HL-60 (cell line): Measurements from ENCODE around the gene GMDS.

Experiments used
- CTCF ChIP-seq: IDR thresholded peaks from one replicate; pipeline ENCODE4 v1.5.1; 2011; ENCODE audit warnings: low read length, control low read depth, inconsistent platforms; ENCODE audit not compliant: insufficient read depth
- GABPA ChIP-seq: IDR thresholded peaks from 2 replicates; pipeline ENCODE4 v1.6.1; 2012; ENCODE audit warnings: low read depth
- POLR2AphosphoS5 ChIP-seq: IDR thresholded peaks from 2 replicates; pipeline ENCODE4 v1.6.1; 2012; ENCODE audit warnings: low read depth
- SPI1 ChIP-seq: IDR thresholded peaks from 2 replicates; pipeline ENCODE4 v1.6.1; 2012; ENCODE audit warnings: low read depth, mild to moderate bottlenecking, borderline replicate concordance
- TF ChIP-seq, protein P1 (sequence below): IDR thresholded peaks from 2 replicates; pipeline ENCODE4 v1.6.1; 2012; ENCODE audit warnings: low read depth; ENCODE audit not compliant: insufficient replicate concordance

DNA sequence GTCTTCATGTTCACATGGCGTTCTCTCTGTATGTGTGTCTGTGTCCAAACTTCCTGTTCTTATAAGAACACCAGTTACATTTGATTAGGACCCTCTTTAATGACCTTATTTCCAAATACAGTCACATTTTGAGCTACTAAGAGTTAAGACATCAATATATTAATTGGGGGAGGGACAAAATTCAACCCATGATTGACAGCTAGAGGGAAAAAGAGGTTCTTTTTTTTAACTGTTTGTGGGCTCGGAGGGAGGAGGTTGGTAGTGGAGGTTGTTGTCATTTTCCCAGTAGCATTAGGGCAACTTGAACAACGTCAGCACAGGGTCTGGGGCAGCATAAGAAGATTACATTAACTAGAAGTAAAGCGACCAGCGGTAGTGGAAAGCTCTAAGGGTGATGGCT is 2.3 kb upstream of the GMDS start:
- TF ChIP-seq POLR2AphosphoS5 (no peak), CTCF (no peak), GABPA (no peak), SPI1 (no peak)
- TF ChIP-seq, protein P1, sequence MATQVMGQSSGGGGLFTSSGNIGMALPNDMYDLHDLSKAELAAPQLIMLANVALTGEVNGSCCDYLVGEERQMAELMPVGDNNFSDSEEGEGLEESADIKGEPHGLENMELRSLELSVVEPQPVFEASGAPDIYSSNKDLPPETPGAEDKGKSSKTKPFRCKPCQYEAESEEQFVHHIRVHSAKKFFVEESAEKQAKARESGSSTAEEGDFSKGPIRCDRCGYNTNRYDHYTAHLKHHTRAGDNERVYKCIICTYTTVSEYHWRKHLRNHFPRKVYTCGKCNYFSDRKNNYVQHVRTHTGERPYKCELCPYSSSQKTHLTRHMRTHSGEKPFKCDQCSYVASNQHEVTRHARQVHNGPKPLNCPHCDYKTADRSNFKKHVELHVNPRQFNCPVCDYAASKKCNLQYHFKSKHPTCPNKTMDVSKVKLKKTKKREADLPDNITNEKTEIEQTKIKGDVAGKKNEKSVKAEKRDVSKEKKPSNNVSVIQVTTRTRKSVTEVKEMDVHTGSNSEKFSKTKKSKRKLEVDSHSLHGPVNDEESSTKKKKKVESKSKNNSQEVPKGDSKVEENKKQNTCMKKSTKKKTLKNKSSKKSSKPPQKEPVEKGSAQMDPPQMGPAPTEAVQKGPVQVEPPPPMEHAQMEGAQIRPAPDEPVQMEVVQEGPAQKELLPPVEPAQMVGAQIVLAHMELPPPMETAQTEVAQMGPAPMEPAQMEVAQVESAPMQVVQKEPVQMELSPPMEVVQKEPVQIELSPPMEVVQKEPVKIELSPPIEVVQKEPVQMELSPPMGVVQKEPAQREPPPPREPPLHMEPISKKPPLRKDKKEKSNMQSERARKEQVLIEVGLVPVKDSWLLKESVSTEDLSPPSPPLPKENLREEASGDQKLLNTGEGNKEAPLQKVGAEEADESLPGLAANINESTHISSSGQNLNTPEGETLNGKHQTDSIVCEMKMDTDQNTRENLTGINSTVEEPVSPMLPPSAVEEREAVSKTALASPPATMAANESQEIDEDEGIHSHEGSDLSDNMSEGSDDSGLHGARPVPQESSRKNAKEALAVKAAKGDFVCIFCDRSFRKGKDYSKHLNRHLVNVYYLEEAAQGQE: no peak
